Endothelial cell of umbilical vein (primary cell): ENCODE results near the gene CACNA1C. TPM values are rescaled to one million over a fixed set of nuclear protein-coding genes. Genes with fewer than 3 reads are reported as not detected.

Experiments used
- BruUV-seq: library from RNA; stranded (reverse); fragments of 400-500 nt; replicated peaks from 2 replicates; lab custom pipeline; 2021; lab: Mats Ljungman, UMichigan
- CTCF ChIA-PET: fragments of 300-600, 350-600 bp; sonication (Branson Sonifier 250); formaldehyde crosslinking; loops from one replicate; lab custom pipeline; 2021; ENCODE audit warnings: antibody characterized with exemption, inconsistent platforms; lab: Charles Lee
- POLR2A ChIA-PET: fragments of 300-600, 350-600 bp; sonication (Branson Sonifier 250); formaldehyde crosslinking; loops from one replicate; lab custom pipeline; 2021; ENCODE audit warnings: antibody characterized with exemption, inconsistent platforms; lab: Charles Lee
- DNase-seq: peaks from one replicate; pipeline ENCODE4 v3.0.0-alpha.2; 2011; ENCODE audit warnings: low read depth, low spot score
- FAIRE-seq: peaks from 2 replicates; lab custom pipeline; 2011; peaks lifted over from hg19 to GRCh38; lab: Jason Lieb, UNC
- H2AFZ ChIP-seq: 2 replicates; pipeline ENCODE4 v1.6.0; 2012; ENCODE audit warnings: low read depth, low read length, control low read depth, inconsistent platforms
- H3K27ac ChIP-seq: 2 replicates; pipeline ENCODE4 v1.5.1; 2011; ENCODE audit warnings: low read depth, mild to moderate bottlenecking, control low read depth, low read length, moderate library complexity; ENCODE audit not compliant: insufficient read depth
- H3K27me3 ChIP-seq, 2 experiments: 2 replicates each; pipeline versions ENCODE4 v1.6.0 to v1.6.1; 2011; ENCODE audit warnings: low read length in 2 of 2, mixed read lengths in 1 of 2; ENCODE audit not compliant: control insufficient read depth in 2 of 2, insufficient read depth in 2 of 2
- H3K36me3 ChIP-seq, 2 experiments: 2 replicates in 1 of 2; 3 replicates in 1 of 2; pipeline ENCODE4 v1.5.1; 2011; ENCODE audit warnings: low read length in 2 of 2, mild to moderate bottlenecking in 1 of 2, moderate library complexity in 1 of 2; ENCODE audit not compliant: control insufficient read depth in 2 of 2, insufficient read depth in 2 of 2; ENCODE audit errors: extremely low read depth in 1 of 2
- H3K4me1 ChIP-seq: 3 replicates; pipeline ENCODE4 v1.5.1; 2011; ENCODE audit warnings: mild to moderate bottlenecking, low read length; ENCODE audit not compliant: control insufficient read depth, insufficient read depth; ENCODE audit errors: extremely low read depth
- H3K4me2 ChIP-seq: 2 replicates; pipeline ENCODE4 v1.6.1; 2011; ENCODE audit warnings: low read length, control low read depth, mixed read lengths; ENCODE audit not compliant: insufficient read depth
- H3K4me3 ChIP-seq, 3 experiments: fragments of 200-600 bp in 1 of 3; sonication (generic), shearing (Covaris generic) in 1 of 3; replicated peaks in 1 of 3; 2 replicates each; pipeline ENCODE4 v1.5.1; 2011 to 2016; ENCODE audit warnings: control low read depth in 3 of 3, low read length in 3 of 3, mild to moderate bottlenecking in 2 of 3, inconsistent platforms in 1 of 3, low read depth in 1 of 3, moderate library complexity in 1 of 3; ENCODE audit not compliant: insufficient read depth in 1 of 3
- H3K79me2 ChIP-seq: 2 replicates; pipeline ENCODE4 v1.6.0; 2012; ENCODE audit warnings: low read length, inconsistent platforms; ENCODE audit not compliant: control insufficient read depth, insufficient read depth
- H3K9ac ChIP-seq: replicated peaks from 2 replicates; pipeline ENCODE3; 2011; ENCODE audit warnings: low read length, control low read depth; ENCODE audit not compliant: insufficient read depth; ENCODE audit errors: extremely low read depth
- H3K9me1 ChIP-seq: replicated peaks from 3 replicates; pipeline ENCODE4 v1.6.0; 2011; ENCODE audit warnings: mild to moderate bottlenecking, low read length; ENCODE audit not compliant: control insufficient read depth, insufficient read depth; ENCODE audit errors: extremely low read depth
- H3K9me3 ChIP-seq: replicated peaks from 2 replicates; pipeline ENCODE4 v1.5.1; 2012; ENCODE audit warnings: low read length, inconsistent platforms; ENCODE audit not compliant: control insufficient read depth, insufficient read depth
- H4K20me1 ChIP-seq: replicated peaks from 2 replicates; pipeline ENCODE3; 2011; ENCODE audit warnings: mild to moderate bottlenecking, low read length; ENCODE audit not compliant: control insufficient read depth, insufficient read depth; ENCODE audit errors: extremely low read depth
- CTCF ChIP-seq, 2 donors: IDR thresholded peaks; 1 replicate in 1 of 2; 2 replicates in 1 of 2; pipeline ENCODE4 v1.5.1; 2011; ENCODE audit warnings: low read length in 2 of 2, mild to moderate bottlenecking in 2 of 2, moderate library complexity in 2 of 2, control low read depth in 1 of 2, inconsistent platforms in 1 of 2, low read depth in 1 of 2; ENCODE audit not compliant: insufficient read depth in 1 of 2; ENCODE audit errors: extremely low read depth in 1 of 2
- EZH2 ChIP-seq: IDR thresholded peaks from 2 replicates; pipeline ENCODE4 v1.6.1; 2012; ENCODE audit warnings: borderline replicate concordance, low read depth, mild to moderate bottlenecking, moderate library complexity, low read length, inconsistent platforms; ENCODE audit not compliant: severe bottlenecking
- FOS ChIP-seq: IDR thresholded peaks from 2 replicates; pipeline ENCODE4 v1.6.1; 2011; ENCODE audit warnings: mild to moderate bottlenecking, low read length, moderate library complexity, borderline replicate concordance; ENCODE audit not compliant: insufficient read depth
- GATA2 ChIP-seq: IDR thresholded peaks from 2 replicates; pipeline ENCODE4 v1.7.0; 2011; ENCODE audit warnings: low read depth, mild to moderate bottlenecking, moderate library complexity, mixed read lengths, low read length; ENCODE audit not compliant: insufficient read length, insufficient read depth
- JUN ChIP-seq: IDR thresholded peaks from 2 replicates; pipeline ENCODE4 v1.6.1; 2011; ENCODE audit warnings: borderline replicate concordance, low read depth; ENCODE audit not compliant: insufficient read length, insufficient read depth
- MYC ChIP-seq: IDR thresholded peaks from one replicate; pipeline ENCODE4 v1.6.1; 2011; ENCODE audit warnings: mild to moderate bottlenecking, low read depth, low read length
- POLR2A ChIP-seq: IDR thresholded peaks from 2 replicates; pipeline ENCODE4 v1.6.1; 2012; ENCODE audit warnings: low read depth, mild to moderate bottlenecking, control low read depth, low read length
- POLR2AphosphoS5 ChIP-seq: IDR thresholded peaks from 2 replicates; pipeline ENCODE4 v1.6.1; 2012; ENCODE audit warnings: low read depth, mild to moderate bottlenecking, control low read depth, low read length, moderate library complexity; ENCODE audit not compliant: insufficient read depth
- dilution Hi-C: fragments of 300-500 bp; cut with MboI; formaldehyde crosslinking; loops from one replicate; pipeline ENCODE4 v1.15.0; 2019; ENCODE audit warnings: low sequenced_read_pairs; ENCODE audit not compliant: extremely low pct_ligation_motif_present
- intact Hi-C: fragments of 100-400 bp; cut with micrococcal nuclease; formaldehyde crosslinking; loops from one replicate; pipeline ENCODE4 v1.10.0; 2022
- polyA plus RNA-seq, 4 experiments: library from polyadenylated mRNA; depleted of rRNA in 3 of 4; stranded (reverse) in 3 of 4; unstranded in 1 of 4; fragments of >200 nt; gene quantifications; 2 replicates each; pipeline versions ENCODE4 v1.2.1 to v1.2.3, GENCODE V29; 2011 to 2012; ENCODE audit warnings: missing spikeins in 1 of 4
- total RNA-seq: library from RNA; stranded (reverse); gene quantifications from 2 replicates; pipeline ENCODE4 v1.2.3, GENCODE V29; 2021
- TF ChIP-seq, protein P1 (sequence below): IDR thresholded peaks from 2 replicates; pipeline ENCODE4 v1.6.1; 2011; ENCODE audit not compliant: insufficient read depth, insufficient read length

Gene CACNA1C
- total and polyA plus RNA-seq, 2 donors (not counting 3 experiments of a cell fraction or from before 2014, with no cell fraction given): not detected

DNA sequence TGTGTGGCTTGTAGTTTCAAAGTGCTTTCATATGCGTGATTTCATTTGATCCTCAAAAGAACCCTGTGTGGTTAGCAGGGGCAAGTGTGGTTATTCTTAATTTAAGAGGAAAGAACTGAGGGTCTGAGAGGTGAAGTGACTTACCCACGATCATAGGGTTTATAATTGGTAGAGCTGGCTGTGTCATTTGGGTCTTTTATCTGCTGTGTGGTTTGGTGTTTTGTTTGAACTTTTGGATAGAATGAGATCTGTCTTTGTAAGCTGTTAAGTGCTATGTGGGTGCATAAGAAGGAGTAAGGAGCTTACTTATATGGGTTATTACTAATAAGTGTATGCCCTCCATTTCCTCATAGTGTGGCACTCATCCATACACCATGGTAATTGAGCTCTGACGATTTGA lies 190.0 kb downstream of the CACNA1C start:
- Histone ChIP-seq H4K20me1 (no peaks in the 10 kb centered on the region), H3K9me1 (no peaks in the 10 kb centered on the region), H3K9ac (no peak overlapping the region), H3K79me2 (no peaks in the 10 kb centered on the region), H3K36me3 (no peaks in the 10 kb centered on the region), H2AFZ (no peak overlapping the region), H3K27me3 (no peaks in the 10 kb centered on the region), H3K4me2 (no peak overlapping the region), H3K4me3 (no peak overlapping the region), H3K9me3 (no peaks in the 10 kb centered on the region), H3K27ac (no peak overlapping the region), H3K4me1 (no peaks in the 10 kb centered on the region)
- DNase-seq (no peak), FAIRE-seq (no peak)
- ChIA-PET POLR2A (no interaction called here), CTCF (no interaction called here)
- BruUV-seq: no TSS peak
- intact Hi-C loops: no loop called here
- dilution Hi-C loops: no loop called here
- TF ChIP-seq GATA2 (no peak), FOS (no peak), EZH2 (no peak), POLR2A (no peak), MYC (no peak), JUN (no peak)
- TF ChIP-seq, protein P1, sequence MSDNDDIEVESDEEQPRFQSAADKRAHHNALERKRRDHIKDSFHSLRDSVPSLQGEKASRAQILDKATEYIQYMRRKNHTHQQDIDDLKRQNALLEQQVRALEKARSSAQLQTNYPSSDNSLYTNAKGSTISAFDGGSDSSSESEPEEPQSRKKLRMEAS: no peak

- Histone ChIP-seq H3K4me3 (no peak overlapping the region), H3K27me3 (no peaks in the 10 kb centered on the region), H3K9me1 (no peaks in the 10 kb centered on the region), H3K9me3 (no peaks in the 10 kb centered on the region), H4K20me1 (no peaks in the 10 kb centered on the region), H3K27ac (no peak overlapping the region), H3K79me2 (no peaks in the 10 kb centered on the region), H3K9ac (no peak overlapping the region), H3K4me1 (no peaks in the 10 kb centered on the region), H3K36me3 (no peaks in the 10 kb centered on the region), H2AFZ (no peak overlapping the region), H3K4me2 (no peak overlapping the region)
- DNase-seq: no peak
- POLR2A ChIA-PET: no interaction called here
- BruUV-seq: no TSS peak
- CTCF ChIA-PET: no interaction called here
- TF ChIP-seq POLR2AphosphoS5 (no peak), EZH2 (no peak), FOS (no peak), MYC (no peak), JUN (no peak), POLR2A (no peak), GATA2 (no peak), CTCF (IDR thresholded peaks at IDR 0.05; ENCODE audit: extremely low read depth in 1 of 2, insufficient read depth in 1 of 2, low read depth in 1 of 2, low read length in 2 of 2) (no peak)
- TF ChIP-seq, protein P1: no peak
- dilution Hi-C loops: no loop called here
- FAIRE-seq: no peak
- intact Hi-C loops: no loop called here
Measured at GRCh38 chr12:2243275-2243674, 190.5 kb downstream of the CACNA1C start.
